ENCODE measurements around the gene PALS2. TPM values are rescaled to one million over a fixed set of nuclear protein-coding genes. Genes with fewer than 3 reads are reported as not detected.
A peak's percentile ranks its signal among the peaks of the same experiment; 100 is the strongest.

The PALS2 gene
- total RNA-seq, 2 donors from 2014 or later, result 8.2 to 9.0 TPM

GRCh38 chr7:24587853-24588252 lies 14.6 kb downstream of the PALS2 start:
- Histone ChIP-seq H3K9me3 (no peaks in the 10 kb centered on the region), H3K4me1 (no peaks in the 10 kb centered on the region), H3K27me3 (no peaks in the 10 kb centered on the region), H3K27ac (no peak overlapping the region), H3K36me3 (no peaks in the 10 kb centered on the region), H3K4me3 (no peak overlapping the region)
- no peak for DNase-seq (ENCODE audit: low spot score)
- peak in 1 of 2 donors; percentile 43 for TF ChIP-seq CTCF (IDR thresholded peaks at IDR 0.05)

GRCh38 chr7:24591152-24591551 lies 17.9 kb downstream of the PALS2 start:
- Histone ChIP-seq H3K27ac (no peak overlapping the region), H3K9me3 (no peaks in the 10 kb centered on the region), H3K27me3 (no peaks in the 10 kb centered on the region), H3K36me3 (no peaks in the 10 kb centered on the region), H3K4me3 (no peak overlapping the region), H3K4me1 (no peaks in the 10 kb centered on the region)
- DNase-seq (ENCODE audit: low spot score), result no peak
- no peak for TF ChIP-seq CTCF (IDR thresholded peaks at IDR 0.05)

GRCh38 chr7:24595671-24596418 lies 22.6 kb downstream of the PALS2 start:
- Histone ChIP-seq H3K27ac (no peak overlapping the region), H3K36me3 (no peaks in the 10 kb centered on the region), H3K9me3 (no peaks in the 10 kb centered on the region), H3K27me3 (no peaks in the 10 kb centered on the region), H3K4me1 (no peaks in the 10 kb centered on the region), H3K4me3 (no peak overlapping the region)
- no peak for TF ChIP-seq CTCF (IDR thresholded peaks at IDR 0.05)
- DNase-seq (ENCODE audit: low spot score), result no peak

GRCh38 chr7:24597014-24597413 lies 23.8 kb downstream of the PALS2 start:
- TF ChIP-seq CTCF (IDR thresholded peaks at IDR 0.05), result no peak
- H3K27ac ChIP-seq, result no peak overlapping the region
- H3K27me3 ChIP-seq, result no peaks in the 10 kb centered on the region
- H3K36me3 ChIP-seq, result no peaks in the 10 kb centered on the region
- H3K4me3 ChIP-seq, result no peak overlapping the region
- H3K4me1 ChIP-seq, result no peaks in the 10 kb centered on the region
- H3K9me3 ChIP-seq, result no peaks in the 10 kb centered on the region
- no peak for DNase-seq (ENCODE audit: low spot score)

GRCh38 chr7:24601600-24601999 lies 28.3 kb downstream of the PALS2 start:
- no peak for TF ChIP-seq CTCF (IDR thresholded peaks at IDR 0.05)

More at GRCh38 chr7:24601600-24601999, 28.3 kb downstream of the PALS2 start:
- DNase-seq (ENCODE audit: low spot score), result no peak
- Histone ChIP-seq H3K9me3 (no peaks in the 10 kb centered on the region), H3K27ac (no peak overlapping the region), H3K4me1 (no peaks in the 10 kb centered on the region), H3K4me3 (no peak overlapping the region), H3K27me3 (no peaks in the 10 kb centered on the region), H3K36me3 (no peaks in the 10 kb centered on the region)

Data from right atrium auricular region (tissue), 2 donors.